Stomach (tissue), 9 donors: ENCODE data around the gene CAPN10. TPM values are rescaled to one million over a fixed set of nuclear protein-coding genes. Genes with fewer than 3 reads are reported as not detected.
A peak's percentile ranks its signal among the peaks of the same experiment; 100 is the strongest.

Experiments used
- DNase-seq, 2 donors: peaks; one replicate each; pipeline versions ENCODE4 v3.0.0 to v3.0.0-alpha.2; 2013 to 2019
- H3K27ac ChIP-seq, 5 donors: fragments of 200-600 bp in 4 of 5; sonication (generic) in 4 of 5; one replicate each; pipeline ENCODE4 v1.5.1; 2013 to 2019; ENCODE audit warnings: mild to moderate bottlenecking in 1 of 5, moderate library complexity in 1 of 5
- H3K27me3 ChIP-seq, 3 donors: fragments of 200-600 bp; sonication (generic); one replicate each; pipeline ENCODE4 v1.5.1; 2017 to 2019; ENCODE audit warnings: mixed run types in 1 of 3
- H3K36me3 ChIP-seq, 4 donors: fragments of 200-600 bp; sonication (generic); 1 replicate in 3 of 4; 2 replicates in 1 of 4; pipeline ENCODE4 v1.5.1; 2016 to 2019
- H3K4me1 ChIP-seq, 4 donors: fragments of 200-600 bp; sonication (generic); one replicate each; pipeline ENCODE4 v1.5.1; 2016 to 2019
- H3K4me3 ChIP-seq, 4 donors: fragments of 200-600 bp; sonication (generic) in 3 of 4; one replicate each; pipeline ENCODE4 v1.5.1; 2016 to 2019; ENCODE audit warnings: mild to moderate bottlenecking in 1 of 4
- H3K9me3 ChIP-seq, 4 donors: fragments of 200-600 bp; sonication (generic); one replicate each; pipeline ENCODE4 v1.5.1; 2016 to 2019
- EP300 ChIP-seq: sonication (generic); formaldehyde crosslinking; IDR thresholded peaks from one replicate; pipeline ENCODE4 v1.6.1; 2017; ENCODE audit warnings: antibody characterized with exemption
- POLR2A ChIP-seq, 4 donors: fragments of 450-650 bp; IDR thresholded peaks; one replicate each; pipeline ENCODE4 v1.6.1; 2016; ENCODE audit warnings: antibody characterized with exemption in 4 of 4, control low read depth in 2 of 4, mild to moderate bottlenecking in 1 of 4, moderate library complexity in 1 of 4
- POLR2AphosphoS5 ChIP-seq, 3 donors: sonication (generic); formaldehyde crosslinking; IDR thresholded peaks; one replicate each; pipeline ENCODE4 v1.6.1; 2016; ENCODE audit warnings: antibody characterized with exemption in 3 of 3
- WGBS, 5 donors: extraction: QIAGEN DNeasy Blood & Tissue Kit in 3 of 5; methylation state at CpG; one replicate each; pipeline versions ENCODE4 v1.1.5 to v1.1.7; 2013 to 2018; 5-methylcytosine and 5-hydroxymethylcytosine counted together
- intact Hi-C: fragments of 100-400 bp; cut with DNase I; formaldehyde crosslinking; loops from one replicate; pipeline ENCODE4 v1.15.1; 2023; ENCODE audit warnings: low total_unique reads
- polyA plus RNA-seq, 3 donors: library from polyadenylated mRNA; stranded (reverse); fragments of 200-250 nt; gene quantifications; one replicate each; pipeline ENCODE4 v1.2.3, GENCODE V29; 2013
- total RNA-seq, 5 donors: library from RNA; depleted of rRNA; stranded (reverse); fragments of >200 nt; gene quantifications; one replicate each; pipeline versions ENCODE4 v1.1.0 to v1.2.3, GENCODE V29; 2014 to 2016
- TF ChIP-seq, protein P1 (sequence below), 7 experiments: fragments of 450-650 bp in 4 of 7; fragments of 200-600 bp in 3 of 7; sonication (generic) in 3 of 7; IDR thresholded peaks; one replicate each; pipeline ENCODE4 v1.5.1; 2016 to 2019; ENCODE audit warnings: antibody characterized with exemption in 7 of 7, control low read depth in 2 of 7, mild to moderate bottlenecking in 1 of 7
- donor health status: healthy with polysubstance abuse.
- donor health status: Bipolar disorder and iron deficiency.
- donor health status: healthy.

CAPN10 gene
- total and polyA plus RNA-seq, 8 donors, result 17.7 to 197 (median 36.6) TPM

DNA sequence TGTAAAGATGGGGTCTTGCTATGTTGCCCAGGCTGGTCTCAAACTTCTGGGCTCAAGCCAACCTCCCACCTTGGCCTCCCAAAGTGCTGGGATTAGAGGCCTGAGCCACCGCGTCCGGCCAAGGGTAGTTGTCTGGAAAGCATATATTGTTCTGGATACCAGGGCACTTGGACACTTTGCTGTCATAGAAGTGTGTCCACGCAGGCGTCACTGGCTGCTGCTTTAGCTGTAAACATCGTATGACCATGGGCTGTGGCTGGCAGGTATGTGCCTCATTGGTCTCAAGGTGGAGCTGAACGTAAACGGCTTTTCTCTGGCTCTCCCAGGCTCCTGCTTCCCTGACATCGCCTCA lies 35.5 kb downstream of the CAPN10 start:
- peaks cover 0 to 3% (median 0%) of the 10 kb centered on the region in 4 donors for H3K9me3 ChIP-seq
- peaks cover 0 to 12% (median 0%) of the 10 kb centered on the region in 3 donors for H3K27me3 ChIP-seq
- H3K36me3 ChIP-seq, result peaks cover 0 to 48% (median 23%) of the 10 kb centered on the region in 4 donors
- peaks cover 0 to 38% (median 7%) of the 10 kb centered on the region in 4 donors for H3K4me1 ChIP-seq
- DNase-seq, result no peak
- intact Hi-C loops, result no loop called here
- no peak for TF ChIP-seq POLR2AphosphoS5 (IDR thresholded peaks at IDR 0.05)
- WGBS, 5 donors, result 74 to 99% (median 79%) methylated on average over 6 to 9 of the region's 9 CpGs
- no peak overlapping the region for H3K4me3 ChIP-seq
- no peak overlapping the region for H3K27ac ChIP-seq

DNA sequence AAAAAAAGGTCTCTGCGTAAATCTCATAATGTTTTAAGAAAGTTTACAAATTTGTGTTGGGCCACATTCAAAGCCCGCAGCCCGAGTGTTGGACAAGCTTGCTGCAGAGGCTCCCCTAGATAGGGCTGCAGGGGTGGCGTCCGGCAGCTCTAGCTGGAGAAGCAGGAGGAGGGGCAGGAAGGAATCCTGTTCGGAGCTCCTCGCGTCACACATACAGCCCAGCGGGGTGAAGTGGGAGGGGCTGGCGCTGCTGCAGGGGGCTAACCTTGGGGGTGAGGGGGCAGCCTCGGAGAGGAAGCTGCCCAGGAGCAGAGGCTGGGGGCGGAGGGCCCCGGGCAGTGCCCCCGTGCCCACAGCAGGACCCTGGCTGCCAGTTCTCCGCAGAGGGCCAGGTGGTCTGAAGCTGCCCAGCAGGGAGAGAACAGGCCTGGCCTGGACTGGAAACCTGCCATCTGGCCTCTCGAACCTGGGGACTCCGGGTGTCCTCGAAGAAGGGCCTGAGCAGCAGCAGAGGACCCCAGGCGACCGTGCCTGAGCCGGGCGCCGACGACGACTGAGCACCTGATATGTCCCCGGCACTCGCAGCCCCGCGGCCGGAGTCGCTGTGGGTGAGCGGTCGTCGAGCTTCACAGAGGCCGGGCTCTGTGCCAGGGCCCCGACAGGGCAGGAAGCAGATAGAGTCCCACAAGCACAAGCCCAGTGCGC lies 36.1 kb downstream of the CAPN10 start:
- intact Hi-C loops, result no loop called here
- Histone ChIP-seq H3K27me3 (peaks cover 0 to 12% (median 0%) of the 10 kb centered on the region in 3 donors), H3K4me3 (no peak overlapping the region), H3K36me3 (peaks cover 0 to 49% (median 18%) of the 10 kb centered on the region in 4 donors), H3K9me3 (no peaks in the 10 kb centered on the region), H3K4me1 (peaks cover 0 to 38% (median 7%) of the 10 kb centered on the region in 4 donors), H3K27ac (peak overlapping the region in 1 of 5 donors; percentile 19)
- DNase-seq, result peak; percentile 45 to 54
- 48 to 75% (median 67%) methylated on average over 30 to 37 of the region's 37 CpGs for WGBS, 5 donors
- TF ChIP-seq EP300, result no peak
- TF ChIP-seq, protein P1, sequence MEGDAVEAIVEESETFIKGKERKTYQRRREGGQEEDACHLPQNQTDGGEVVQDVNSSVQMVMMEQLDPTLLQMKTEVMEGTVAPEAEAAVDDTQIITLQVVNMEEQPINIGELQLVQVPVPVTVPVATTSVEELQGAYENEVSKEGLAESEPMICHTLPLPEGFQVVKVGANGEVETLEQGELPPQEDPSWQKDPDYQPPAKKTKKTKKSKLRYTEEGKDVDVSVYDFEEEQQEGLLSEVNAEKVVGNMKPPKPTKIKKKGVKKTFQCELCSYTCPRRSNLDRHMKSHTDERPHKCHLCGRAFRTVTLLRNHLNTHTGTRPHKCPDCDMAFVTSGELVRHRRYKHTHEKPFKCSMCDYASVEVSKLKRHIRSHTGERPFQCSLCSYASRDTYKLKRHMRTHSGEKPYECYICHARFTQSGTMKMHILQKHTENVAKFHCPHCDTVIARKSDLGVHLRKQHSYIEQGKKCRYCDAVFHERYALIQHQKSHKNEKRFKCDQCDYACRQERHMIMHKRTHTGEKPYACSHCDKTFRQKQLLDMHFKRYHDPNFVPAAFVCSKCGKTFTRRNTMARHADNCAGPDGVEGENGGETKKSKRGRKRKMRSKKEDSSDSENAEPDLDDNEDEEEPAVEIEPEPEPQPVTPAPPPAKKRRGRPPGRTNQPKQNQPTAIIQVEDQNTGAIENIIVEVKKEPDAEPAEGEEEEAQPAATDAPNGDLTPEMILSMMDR (IDR thresholded peaks at IDR 0.05), result no peak
- no peak for TF ChIP-seq POLR2AphosphoS5 (IDR thresholded peaks at IDR 0.05)
- TF ChIP-seq POLR2A (IDR thresholded peaks at IDR 0.05), result no peak

DNA sequence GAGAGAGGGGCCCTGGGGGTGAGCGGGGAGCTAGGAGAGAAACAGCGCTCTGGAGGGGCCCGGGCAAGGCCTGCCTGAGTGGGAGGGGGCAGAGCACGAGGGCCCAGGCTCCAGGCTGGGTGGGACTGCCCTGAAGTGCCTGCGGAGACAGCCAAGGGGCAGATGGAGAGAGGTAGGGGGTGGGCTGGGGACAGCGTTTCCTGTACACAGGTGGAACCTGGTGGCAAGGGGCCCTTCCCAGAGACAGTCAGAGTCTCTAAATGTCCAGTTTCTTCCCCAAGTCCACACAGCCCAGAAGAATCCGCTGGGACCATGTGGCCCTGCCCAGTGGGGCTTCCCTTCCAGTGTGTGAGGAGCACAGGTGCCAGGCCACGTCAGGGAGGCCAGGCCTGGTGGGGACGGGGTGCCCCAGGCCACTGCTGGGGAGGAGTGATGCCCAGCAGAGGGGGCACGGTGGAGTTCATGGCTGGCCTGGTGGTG lies 37.0 kb downstream of the CAPN10 start:
- Histone ChIP-seq H3K36me3 (peaks cover 0 to 48% (median 18%) of the 10 kb centered on the region in 4 donors), H3K27me3 (peaks cover 0 to 12% (median 0%) of the 10 kb centered on the region in 3 donors), H3K9me3 (no peaks in the 10 kb centered on the region), H3K4me3 (no peak overlapping the region), H3K4me1 (peaks cover 0 to 38% (median 7%) of the 10 kb centered on the region in 4 donors), H3K27ac (no peak overlapping the region)
- 77 to 92% (median 85%) methylated on average over 7 to 10 of the region's 10 CpGs for WGBS, 5 donors
- DNase-seq, result no peak
- intact Hi-C loops, result no loop called here
- TF ChIP-seq EP300, result no peak
- TF ChIP-seq, protein P1 (IDR thresholded peaks at IDR 0.05), result no peak
- no peak for TF ChIP-seq POLR2AphosphoS5 (IDR thresholded peaks at IDR 0.05)
- no peak for TF ChIP-seq POLR2A (IDR thresholded peaks at IDR 0.05)

DNA sequence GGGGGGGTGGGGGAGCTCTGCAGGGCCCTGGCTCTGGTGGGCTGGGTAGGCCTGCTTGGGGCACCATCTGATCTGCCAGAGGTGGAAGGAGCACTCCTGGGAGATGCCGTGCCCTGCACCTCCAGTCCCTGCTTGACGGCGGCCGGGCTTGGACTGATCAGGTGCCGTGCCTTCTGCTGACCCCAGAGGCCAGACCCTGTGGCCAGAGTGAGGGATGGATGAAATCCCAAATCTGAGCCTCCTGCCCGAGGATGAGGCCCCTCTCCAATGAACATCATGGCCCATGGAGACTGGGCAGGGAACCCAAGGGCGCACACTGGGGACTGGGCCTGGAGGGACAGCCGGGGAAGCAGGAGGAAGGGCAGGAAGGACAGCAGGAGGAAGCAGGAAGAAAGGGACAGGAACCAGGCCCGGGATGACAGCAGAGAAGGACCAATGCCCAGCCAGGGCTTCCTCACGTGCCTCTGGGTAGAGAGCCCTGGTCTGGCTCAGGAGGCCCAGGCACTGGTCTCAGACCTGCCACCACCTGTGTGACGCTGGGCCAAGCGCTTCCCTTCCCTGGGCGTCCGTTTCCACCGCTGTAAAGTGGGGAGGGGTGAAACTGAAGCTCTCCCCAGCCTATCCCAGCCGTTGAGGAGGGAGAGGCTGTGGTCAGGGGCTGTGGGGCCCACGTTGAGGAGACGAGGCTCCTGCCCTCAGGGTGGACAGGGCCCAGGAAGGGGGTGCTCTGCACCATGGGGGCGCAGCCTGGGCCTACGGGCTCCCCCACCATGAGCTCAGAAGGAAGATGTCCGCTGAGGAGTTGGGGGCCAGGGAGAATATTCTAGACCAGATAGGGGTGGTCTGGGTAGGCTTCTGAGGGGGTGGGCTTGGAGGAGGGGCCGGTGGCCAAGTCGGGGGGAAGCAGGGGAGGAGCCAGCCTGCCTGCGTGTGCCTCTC lies 37.7 kb downstream of the CAPN10 start:
- TF ChIP-seq, protein P1 (IDR thresholded peaks at IDR 0.05), result no peak
- TF ChIP-seq POLR2A (IDR thresholded peaks at IDR 0.05), result no peak
- no peak for TF ChIP-seq EP300
- TF ChIP-seq POLR2AphosphoS5 (IDR thresholded peaks at IDR 0.05), result no peak
- Histone ChIP-seq H3K9me3 (no peaks in the 10 kb centered on the region), H3K4me1 (peaks cover 0 to 38% (median 7%) of the 10 kb centered on the region in 4 donors), H3K4me3 (no peak overlapping the region), H3K36me3 (peaks cover 0 to 41% (median 11%) of the 10 kb centered on the region in 4 donors), H3K27ac (peak overlapping the region in 3 of 5 donors; percentile 20 to 60 (median 42)), H3K27me3 (peaks cover 0 to 12% (median 0%) of the 10 kb centered on the region in 3 donors)
- DNase-seq, result no peak
- intact Hi-C loops, result no loop called here
- 61 to 70% (median 62%) methylated on average over 12 to 24 of the region's 24 CpGs for WGBS, 5 donors
